D721Med (cell line): ENCODE measurements around the gene IL18.
"Not testable (repeated sequence)": the region's sequence is repeated elsewhere in the genome, so short reads cannot be mapped to it uniquely, and the experiment has no call there.

ENCODE experiments used
- DNase-seq: peaks from one replicate; pipeline ENCODE4 v3.0.0; 2011; ENCODE audit warnings: low spot score; ENCODE audit not compliant: insufficient read length
- FAIRE-seq: peaks from 2 replicates; lab custom pipeline; 2011; peaks lifted over from hg19 to GRCh38; lab: Jason Lieb, UNC
- TF ChIP-seq, protein P1 (sequence below): IDR thresholded peaks from 2 replicates; pipeline ENCODE4 v1.5.1; 2012; ENCODE audit warnings: mild to moderate bottlenecking, control low read depth; ENCODE audit not compliant: insufficient read depth; ENCODE audit errors: missing control alignments

The IL18 gene

GRCh38 chr11:112167145-112167544 lies 3.3 kb upstream of the IL18 start, which contains the start of gene TEX12:
TEX12 (plus strand) TSS chr11:112167372; CDS start chr11:112169269, 1,897 bp downstream.
- TF ChIP-seq, protein P1, sequence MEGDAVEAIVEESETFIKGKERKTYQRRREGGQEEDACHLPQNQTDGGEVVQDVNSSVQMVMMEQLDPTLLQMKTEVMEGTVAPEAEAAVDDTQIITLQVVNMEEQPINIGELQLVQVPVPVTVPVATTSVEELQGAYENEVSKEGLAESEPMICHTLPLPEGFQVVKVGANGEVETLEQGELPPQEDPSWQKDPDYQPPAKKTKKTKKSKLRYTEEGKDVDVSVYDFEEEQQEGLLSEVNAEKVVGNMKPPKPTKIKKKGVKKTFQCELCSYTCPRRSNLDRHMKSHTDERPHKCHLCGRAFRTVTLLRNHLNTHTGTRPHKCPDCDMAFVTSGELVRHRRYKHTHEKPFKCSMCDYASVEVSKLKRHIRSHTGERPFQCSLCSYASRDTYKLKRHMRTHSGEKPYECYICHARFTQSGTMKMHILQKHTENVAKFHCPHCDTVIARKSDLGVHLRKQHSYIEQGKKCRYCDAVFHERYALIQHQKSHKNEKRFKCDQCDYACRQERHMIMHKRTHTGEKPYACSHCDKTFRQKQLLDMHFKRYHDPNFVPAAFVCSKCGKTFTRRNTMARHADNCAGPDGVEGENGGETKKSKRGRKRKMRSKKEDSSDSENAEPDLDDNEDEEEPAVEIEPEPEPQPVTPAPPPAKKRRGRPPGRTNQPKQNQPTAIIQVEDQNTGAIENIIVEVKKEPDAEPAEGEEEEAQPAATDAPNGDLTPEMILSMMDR, result no peak
- DNase-seq (no peak), FAIRE-seq (no peak)

DNA sequence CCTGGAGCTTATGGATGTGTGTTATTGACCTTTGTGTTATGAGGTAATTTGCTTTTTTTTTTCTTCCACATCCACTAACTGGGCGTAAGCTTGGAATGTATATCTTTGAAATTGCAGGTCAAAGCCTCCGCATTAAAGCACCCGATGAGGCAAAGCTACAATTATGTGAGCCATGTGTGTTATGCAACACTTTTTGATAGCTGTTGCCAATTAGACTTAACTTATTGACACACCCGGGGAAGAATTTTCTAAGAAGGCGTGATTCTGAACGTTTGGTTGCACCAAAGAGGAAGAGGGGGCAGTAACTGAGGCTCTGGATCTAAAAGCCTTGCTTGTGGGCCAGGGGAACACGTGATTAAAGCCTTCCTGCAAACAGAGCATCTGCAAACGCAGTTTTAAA lies 2.7 kb upstream of the IL18 start:
- FAIRE-seq (no peak), DNase-seq (no peak)
- TF ChIP-seq, protein P1, result no peak

GRCh38 chr11:112165049-112165448 lies 1.2 kb upstream of the IL18 start:
- FAIRE-seq, result no peak
- no peak for DNase-seq
- TF ChIP-seq, protein P1, result no peak

- TF ChIP-seq, protein P1, result no peak
These were observed 940 bp downstream of the IL18 start for GRCh38 chr11:112162761-112163546.

GRCh38 chr11:112162200-112162599 lies 1.7 kb downstream of the IL18 start:
- not testable (repeated sequence) for DNase-seq, FAIRE-seq

More at GRCh38 chr11:112162761-112163546, 940 bp downstream of the IL18 start:
- FAIRE-seq (no peak), DNase-seq (no peak)

DNA sequence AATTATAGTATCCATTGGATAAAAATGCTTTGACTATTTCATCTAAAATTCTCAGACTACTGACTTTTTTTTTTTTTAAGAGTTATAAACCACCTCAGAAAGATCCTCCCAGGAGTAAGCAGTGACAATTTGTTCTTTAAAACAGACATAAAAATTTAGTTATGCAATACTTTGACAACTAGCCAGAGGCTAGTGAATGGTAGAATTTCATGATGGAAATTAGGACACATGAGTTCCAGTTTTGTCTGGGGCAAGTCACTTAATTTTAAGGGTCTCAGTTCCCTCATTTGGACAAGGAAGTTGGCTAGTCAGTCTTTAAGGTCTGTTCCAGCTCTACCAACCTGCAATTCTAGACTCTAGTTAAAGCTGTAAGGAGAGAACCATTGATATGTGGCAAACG lies 2.9 kb downstream of the IL18 start:
- DNase-seq, result no peak
- no peak for FAIRE-seq
- TF ChIP-seq, protein P1, result no peak

- TF ChIP-seq, protein P1, result no peak
- DNase-seq, result no peak
- FAIRE-seq, result no peak
These were observed 3.6 kb downstream of the IL18 start for GRCh38 chr11:112160091-112160848.
